ENCODE data around the gene TAB2. TPM values are rescaled to one million over a fixed set of nuclear protein-coding genes. Genes with fewer than 3 reads are reported as not detected.

The TAB2 gene
- polyA plus RNA-seq, 2 of the 4 experiments (the other 2 are of a cell fraction), result 23.0 to 49.0 TPM

DNA sequence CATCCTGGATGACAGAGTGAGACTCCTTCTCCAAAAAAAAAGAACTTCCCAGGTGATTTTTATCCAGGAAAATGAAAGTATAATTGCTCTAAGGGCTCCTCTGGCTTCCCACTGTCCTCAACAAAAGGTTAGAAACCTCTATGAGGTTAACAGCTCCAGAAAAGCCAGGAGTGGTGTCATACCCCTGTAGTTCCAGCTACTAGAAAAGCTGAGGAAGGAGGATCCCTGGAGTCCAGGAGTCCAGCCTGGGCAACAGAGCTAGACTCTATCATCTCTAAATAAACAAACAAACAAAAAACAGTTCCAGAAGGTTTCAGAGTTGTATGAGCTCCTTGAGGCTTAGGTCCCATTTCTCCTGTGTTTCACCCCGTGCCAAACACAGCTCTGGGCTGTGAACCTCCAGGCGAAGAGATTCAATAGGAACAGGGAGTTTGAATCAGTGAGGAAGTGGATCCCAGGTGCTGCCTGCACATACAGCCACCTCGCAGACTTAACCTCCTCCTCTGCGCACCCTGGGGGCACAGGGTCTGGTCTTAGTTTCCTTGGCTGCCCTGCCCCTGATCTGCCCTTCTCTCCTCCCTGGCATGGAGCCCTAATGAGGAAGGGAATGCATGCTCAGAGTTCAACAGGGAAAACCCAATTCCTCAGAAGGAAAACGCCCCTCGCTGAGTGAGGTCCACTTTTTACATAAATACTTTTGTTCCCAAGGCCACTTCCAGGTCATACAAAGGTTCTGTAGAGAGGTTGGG lies 136.3 kb downstream of the TAB2 start:
- ChIA-PET CTCF (interaction anchor here (0.6 to 1.4 kb wide), 2 partner anchors 13 to 41 kb away, joined by 3 read pairs; no protein-coding TSS in a partner anchor), POLR2A (no interaction called here)
- 83% methylated on average over 6 of the region's 6 CpGs for WGBS (ENCODE audit: missing lambda C conversion rate)
- no peak for DNase-seq (ENCODE audit: low read depth in 1 of 2, low spot score in 1 of 2)
- no peak; a peak in 1 of 6 replicates for ATAC-seq
- Histone ChIP-seq H3K9me3 (no peaks in the 10 kb centered on the region), H3K27ac (0 out of 6 replicates have a peak overlapping the region, but pooled peaks of 1 of the 2 experiments have one; percentile 8), H3K4me2 (no peak overlapping the region), H3K4me3 (no peak overlapping the region), H3K4me1 (peaks cover 3% of the 10 kb centered on the region; the same call in 1 of the 3 replicates)
- no peak for TF ChIP-seq NPAS2 (CRISPR knock-in tag; IDR thresholded peaks at IDR 0.05; ENCODE audit: borderline replicate concordance)
- no peak for TF ChIP-seq POLR2A (IDR thresholded peaks at IDR 0.05; ENCODE audit: low read length)
- TF ChIP-seq BHLHE40 (IDR thresholded peaks at IDR 0.05; ENCODE audit: low read depth, low read length), result no peak
- TF ChIP-seq, protein P1, sequence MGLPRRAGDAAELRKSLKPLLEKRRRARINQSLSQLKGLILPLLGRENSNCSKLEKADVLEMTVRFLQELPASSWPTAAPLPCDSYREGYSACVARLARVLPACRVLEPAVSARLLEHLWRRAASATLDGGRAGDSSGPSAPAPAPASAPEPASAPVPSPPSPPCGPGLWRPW (IDR thresholded peaks at IDR 0.05), result no peak
- no peak for TF ChIP-seq HOXA7 (CRISPR knock-in tag; IDR thresholded peaks at IDR 0.05)
- TF ChIP-seq, protein P2, sequence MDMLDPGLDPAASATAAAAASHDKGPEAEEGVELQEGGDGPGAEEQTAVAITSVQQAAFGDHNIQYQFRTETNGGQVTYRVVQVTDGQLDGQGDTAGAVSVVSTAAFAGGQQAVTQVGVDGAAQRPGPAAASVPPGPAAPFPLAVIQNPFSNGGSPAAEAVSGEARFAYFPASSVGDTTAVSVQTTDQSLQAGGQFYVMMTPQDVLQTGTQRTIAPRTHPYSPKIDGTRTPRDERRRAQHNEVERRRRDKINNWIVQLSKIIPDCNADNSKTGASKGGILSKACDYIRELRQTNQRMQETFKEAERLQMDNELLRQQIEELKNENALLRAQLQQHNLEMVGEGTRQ (IDR thresholded peaks at IDR 0.05), result no peak
- TF ChIP-seq, protein P3, sequence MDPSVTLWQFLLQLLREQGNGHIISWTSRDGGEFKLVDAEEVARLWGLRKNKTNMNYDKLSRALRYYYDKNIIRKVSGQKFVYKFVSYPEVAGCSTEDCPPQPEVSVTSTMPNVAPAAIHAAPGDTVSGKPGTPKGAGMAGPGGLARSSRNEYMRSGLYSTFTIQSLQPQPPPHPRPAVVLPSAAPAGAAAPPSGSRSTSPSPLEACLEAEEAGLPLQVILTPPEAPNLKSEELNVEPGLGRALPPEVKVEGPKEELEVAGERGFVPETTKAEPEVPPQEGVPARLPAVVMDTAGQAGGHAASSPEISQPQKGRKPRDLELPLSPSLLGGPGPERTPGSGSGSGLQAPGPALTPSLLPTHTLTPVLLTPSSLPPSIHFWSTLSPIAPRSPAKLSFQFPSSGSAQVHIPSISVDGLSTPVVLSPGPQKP (IDR thresholded peaks at IDR 0.05; ENCODE audit: low read depth, low read length), result no peak
- FAIRE-seq, result no peak

- DNase-seq (ENCODE audit: low read depth in 1 of 2, low spot score in 1 of 2), result no peak
- Histone ChIP-seq H3K4me2 (no peak overlapping the region), H3K4me3 (no peak overlapping the region), H3K27ac (no peak overlapping the region), H3K9me3 (no peaks in the 10 kb centered on the region), H3K4me1 (peaks cover 3% of the 10 kb centered on the region; the same call in 1 of the 3 replicates)
- ChIA-PET POLR2A (no interaction called here), CTCF (interaction anchor here (1.4 kb wide), 1 partner anchor 14 kb away, joined by 3 read pairs; no protein-coding TSS in a partner anchor)
- FAIRE-seq, result no peak
- ATAC-seq, result peak in 1 of 2 experiments; percentile 55; a peak in 3 of 6 replicates
- 86% methylated on average over 5 of the region's 15 CpGs for WGBS (ENCODE audit: missing lambda C conversion rate)
- TF ChIP-seq FOXS1 (CRISPR knock-in tag; IDR thresholded peaks at IDR 0.05) (no peak), HOXA7 (CRISPR knock-in tag; IDR thresholded peaks at IDR 0.05) (no peak), EHF (CRISPR knock-in tag; IDR thresholded peaks at IDR 0.05) (no peak), NR3C1 (IDR thresholded peaks at IDR 0.05) (no peak), RARB (CRISPR knock-in tag; IDR thresholded peaks at IDR 0.05) (no peak), CHD2 (IDR thresholded peaks at IDR 0.05; ENCODE audit: low read length, partially characterized antibody) (no peak), HEYL (CRISPR knock-in tag; IDR thresholded peaks at IDR 0.05) (no peak), ZC3H11A (IDR thresholded peaks at IDR 0.05) (no peak), KDM5A (IDR thresholded peaks at IDR 0.05) (no peak), NPAS2 (CRISPR knock-in tag; IDR thresholded peaks at IDR 0.05; ENCODE audit: borderline replicate concordance) (no peak), JUN (IDR thresholded peaks at IDR 0.05) (no peak), BCL3 (IDR thresholded peaks at IDR 0.05) (no peak), MYC (IDR thresholded peaks at IDR 0.05; ENCODE audit: borderline replicate concordance, low read length) (no peak), HDAC2 (IDR thresholded peaks at IDR 0.05) (no peak), FOSL2 (IDR thresholded peaks at IDR 0.05) (no peak), FOSL2 (CRISPR knock-in tag; IDR thresholded peaks at IDR 0.05) (no peak), CBX8 (IDR thresholded peaks at IDR 0.05) (no peak)
- TF ChIP-seq, protein P4, sequence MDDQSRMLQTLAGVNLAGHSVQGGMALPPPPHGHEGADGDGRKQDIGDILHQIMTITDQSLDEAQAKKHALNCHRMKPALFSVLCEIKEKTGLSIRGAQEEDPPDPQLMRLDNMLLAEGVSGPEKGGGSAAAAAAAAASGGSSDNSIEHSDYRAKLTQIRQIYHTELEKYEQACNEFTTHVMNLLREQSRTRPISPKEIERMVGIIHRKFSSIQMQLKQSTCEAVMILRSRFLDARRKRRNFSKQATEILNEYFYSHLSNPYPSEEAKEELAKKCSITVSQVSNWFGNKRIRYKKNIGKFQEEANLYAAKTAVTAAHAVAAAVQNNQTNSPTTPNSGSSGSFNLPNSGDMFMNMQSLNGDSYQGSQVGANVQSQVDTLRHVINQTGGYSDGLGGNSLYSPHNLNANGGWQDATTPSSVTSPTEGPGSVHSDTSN (IDR thresholded peaks at IDR 0.05), result no peak
- TF ChIP-seq, protein P2 (IDR thresholded peaks at IDR 0.05), result no peak
These were observed 136.9 kb downstream of the TAB2 start for GRCh38 chr6:149454346-149454848.
